Activated naive CD8-positive, alpha-beta T cell treated with anti-CD3 and anti-CD28 coated beads, Interleukin-2, amount 50 U/mL, for 16 hours (primary cell): Measurements from ENCODE around the gene MAP4.
"Not testable (repeated sequence)": the region's sequence is repeated elsewhere in the genome, so short reads cannot be mapped to it uniquely, and the experiment has no call there.

Experiments
- DNase-seq: peaks from one replicate; pipeline ENCODE4 v3.0.0-alpha.2; 2020; ENCODE audit warnings: low read depth, low spot score

MAP4 gene

GRCh38 chr3:48015431-48016180, 610 bp downstream of the MAP4 start:
- DNase-seq, result no peak

GRCh38 chr3:48014358-48014757, 1.9 kb downstream of the MAP4 start:
- DNase-seq, result no peak

DNA sequence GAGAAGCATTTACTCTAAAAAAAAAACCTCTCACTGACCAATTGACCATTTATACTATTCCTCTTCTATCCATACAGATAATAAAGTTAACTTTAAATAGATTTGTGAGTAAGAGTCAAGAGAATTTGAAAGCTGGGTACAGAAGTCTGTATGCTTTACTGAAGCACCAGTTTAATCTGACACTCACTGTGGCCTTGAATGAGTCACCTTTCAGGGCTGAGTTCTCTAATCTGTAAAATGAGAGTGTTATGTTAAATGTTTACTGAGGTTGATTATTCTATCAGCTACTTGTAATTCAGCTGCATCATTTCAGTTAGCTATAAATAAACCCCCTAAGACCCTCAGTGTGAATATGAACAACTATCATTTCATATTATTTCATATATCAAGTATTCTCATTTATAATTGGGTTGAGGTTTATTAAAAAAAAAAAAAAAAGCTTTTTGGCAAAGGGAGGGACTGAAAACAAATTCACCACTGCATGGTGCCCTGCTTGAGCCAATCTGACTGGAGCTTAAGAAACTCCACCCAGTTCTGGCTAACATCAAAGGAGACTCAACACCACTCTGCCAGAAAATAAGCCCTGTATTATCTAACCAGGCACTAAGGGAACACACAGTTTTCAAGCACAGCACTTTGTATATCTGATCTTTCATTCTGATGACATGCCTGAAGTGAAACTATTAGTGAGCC, 2.8 kb downstream of the MAP4 start:
- no peak for DNase-seq

DNA sequence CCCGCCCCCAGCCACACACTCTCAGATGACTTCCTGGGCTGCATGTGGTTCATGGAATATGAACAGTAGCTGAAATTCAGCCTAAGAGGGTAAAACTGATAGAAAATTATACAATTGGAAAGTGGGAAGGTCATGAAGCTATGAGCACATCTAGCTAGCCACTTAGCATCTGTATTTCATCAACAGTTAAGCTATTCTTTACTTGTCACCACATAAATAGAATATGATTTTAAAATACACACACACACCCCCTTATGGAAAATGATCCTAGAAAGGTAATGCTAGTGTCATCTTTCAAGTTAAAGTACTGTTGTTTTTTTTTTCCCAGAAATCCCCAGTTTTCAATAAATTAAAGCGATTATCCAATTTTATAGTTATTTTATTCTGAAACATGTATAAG, 3.6 kb downstream of the MAP4 start:
- no peak for DNase-seq

GRCh38 chr3:48008066-48008465, 8.2 kb downstream of the MAP4 start:
- DNase-seq, result not testable (repeated sequence)

DNA sequence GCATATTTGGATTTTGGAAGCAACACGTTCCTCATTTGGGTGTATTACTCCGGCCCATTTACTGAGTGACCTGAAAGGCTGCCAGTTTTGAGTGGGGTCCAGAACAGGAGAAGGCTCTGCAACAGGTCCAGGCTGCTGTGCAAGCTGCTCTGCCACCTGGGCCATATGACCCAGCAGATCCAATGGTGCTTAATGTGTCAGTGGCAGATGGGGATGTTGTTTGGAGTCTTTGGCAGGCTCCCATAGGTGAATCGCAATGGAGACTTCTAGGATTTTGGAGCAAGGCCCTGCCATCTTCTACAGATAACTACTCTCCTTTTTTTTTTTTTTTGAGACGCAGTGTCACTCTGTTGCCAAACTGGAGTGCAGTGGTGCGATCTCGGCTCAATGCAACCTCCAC, 8.9 kb downstream of the MAP4 start:
- DNase-seq, result not testable (repeated sequence)

DNA sequence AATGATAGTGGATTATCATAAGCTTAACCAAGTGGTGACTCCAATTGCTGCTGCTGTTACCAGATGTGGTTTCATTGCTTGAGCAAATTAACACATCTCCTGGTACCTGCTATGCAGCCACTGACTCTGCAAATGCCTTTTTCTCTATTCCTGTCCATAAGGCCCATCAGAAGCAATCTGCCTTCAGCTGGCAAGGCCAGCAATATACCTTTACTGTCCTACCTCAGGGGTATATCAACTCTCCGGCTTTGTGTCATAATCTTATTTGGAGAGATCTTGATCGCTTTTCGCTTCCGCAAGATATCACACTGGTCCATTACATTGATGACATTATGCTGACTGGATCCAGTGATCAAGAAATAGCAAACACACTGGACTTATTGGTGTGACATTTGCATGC, 9.4 kb downstream of the MAP4 start:
- not testable (repeated sequence) for DNase-seq

GRCh38 chr3:48004694-48005093, 11.5 kb downstream of the MAP4 start:
- no peak for DNase-seq

- DNase-seq, result no peak
Measured at GRCh38 chr3:48002787-48003186, 13.4 kb downstream of the MAP4 start.

- no peak for DNase-seq
Measured at GRCh38 chr3:48001991-48002390, 14.2 kb downstream of the MAP4 start.

DNA sequence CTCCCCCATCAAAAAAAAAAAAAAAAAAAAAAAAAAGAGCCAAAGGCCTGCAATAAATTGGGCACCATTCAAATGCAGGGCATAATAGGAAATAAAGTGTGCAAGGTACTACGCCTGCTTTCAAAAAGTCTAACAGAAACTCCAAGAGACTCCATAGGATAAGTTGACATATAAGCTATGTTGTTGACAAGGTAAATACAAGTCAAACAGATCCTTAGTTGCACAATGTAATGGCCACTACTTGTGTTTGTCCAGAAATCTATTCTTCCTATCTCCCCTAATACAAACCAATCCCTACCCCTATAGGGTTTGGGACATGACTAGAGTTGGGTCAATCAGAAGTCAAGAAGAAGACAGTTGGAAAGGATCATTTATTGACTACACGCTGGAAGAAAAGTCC, 16.0 kb downstream of the MAP4 start:
- no peak for DNase-seq

GRCh38 chr3:47996440-47996839, 19.8 kb downstream of the MAP4 start:
- no peak for DNase-seq

DNA sequence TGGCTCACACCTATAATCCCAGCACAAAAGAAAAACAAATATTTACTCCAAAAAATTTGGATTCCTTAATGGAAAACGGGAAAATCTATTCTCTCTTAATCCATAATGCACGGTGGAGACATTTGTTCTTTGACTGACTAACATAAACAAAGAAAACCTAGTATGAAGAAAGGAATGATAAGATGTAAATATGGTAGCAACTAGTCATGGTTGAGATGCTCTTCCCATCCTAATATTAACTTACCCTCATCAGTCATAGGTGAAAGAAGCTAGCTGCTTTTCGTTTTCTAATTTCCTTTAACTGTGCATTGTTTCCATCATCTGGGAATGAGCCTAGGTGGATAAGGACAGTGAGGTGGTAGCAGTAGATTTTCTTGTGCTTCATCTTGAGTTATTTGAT, 22.0 kb downstream of the MAP4 start:
- DNase-seq, result no peak

DNA sequence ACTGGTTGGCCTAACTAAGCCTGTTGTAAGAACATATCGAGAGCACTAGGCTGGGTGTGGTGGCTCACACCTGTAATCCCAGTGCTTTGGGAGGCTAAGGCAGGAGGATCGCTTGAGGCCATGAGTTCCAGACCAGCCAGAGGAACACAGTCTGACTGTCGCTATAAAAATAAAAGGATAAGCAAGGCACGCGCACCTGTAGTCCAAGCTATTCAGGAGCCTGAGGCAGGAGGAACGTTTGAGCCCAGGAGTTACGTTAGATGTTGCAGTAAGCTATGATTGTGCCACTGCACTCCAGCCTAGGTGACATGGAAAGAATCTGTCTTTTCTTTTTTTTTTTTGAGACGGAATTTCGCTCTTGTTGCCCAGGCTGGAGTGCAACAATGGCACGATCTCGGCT, 24.9 kb downstream of the MAP4 start:
- no peak for DNase-seq

DNA sequence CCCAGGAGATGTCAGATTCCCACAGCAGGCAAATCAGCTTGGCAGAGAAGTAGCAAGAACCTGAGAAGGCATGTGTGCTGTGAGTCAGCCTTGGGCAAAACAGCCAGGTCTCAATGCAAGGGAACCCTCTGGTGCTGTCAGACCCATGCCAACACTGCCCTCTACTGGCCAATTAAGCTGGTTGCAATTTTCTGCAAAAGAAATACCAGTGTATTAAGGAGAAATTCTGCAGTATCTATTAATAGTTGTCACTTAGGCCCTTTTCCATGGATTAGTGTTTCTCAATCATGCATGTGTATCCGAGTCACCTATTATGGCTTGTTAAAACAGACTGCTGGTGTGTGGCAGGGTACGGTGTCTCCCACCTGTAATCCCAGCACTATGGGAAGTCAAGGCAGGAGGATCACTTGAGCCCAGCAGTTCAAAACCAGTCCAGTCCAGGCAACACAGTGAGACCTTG, 26.2 kb downstream of the MAP4 start:
- DNase-seq, result peak; percentile 38

DNA sequence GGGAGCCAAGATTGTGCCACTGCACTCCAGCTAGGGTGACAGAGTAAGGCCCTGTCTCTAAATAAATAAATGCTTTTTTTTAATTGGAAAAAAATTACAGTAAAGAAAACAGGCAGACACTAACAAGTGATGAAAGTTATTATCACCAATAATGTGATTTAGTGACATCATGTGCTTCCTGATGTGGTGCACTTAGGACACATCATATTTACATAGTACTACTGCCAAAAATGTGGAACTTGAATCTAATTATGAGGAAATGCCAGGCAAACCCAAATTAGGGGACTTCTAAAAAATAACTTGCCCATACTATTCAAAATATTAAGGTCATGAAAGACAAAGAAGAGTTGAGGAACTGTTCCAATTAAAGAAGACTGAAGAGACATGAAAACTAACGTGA, 30.8 kb downstream of the MAP4 start:
- no peak for DNase-seq

- DNase-seq, result no peak
Measured at GRCh38 chr3:47984075-47984728, 32.0 kb downstream of the MAP4 start.

DNA sequence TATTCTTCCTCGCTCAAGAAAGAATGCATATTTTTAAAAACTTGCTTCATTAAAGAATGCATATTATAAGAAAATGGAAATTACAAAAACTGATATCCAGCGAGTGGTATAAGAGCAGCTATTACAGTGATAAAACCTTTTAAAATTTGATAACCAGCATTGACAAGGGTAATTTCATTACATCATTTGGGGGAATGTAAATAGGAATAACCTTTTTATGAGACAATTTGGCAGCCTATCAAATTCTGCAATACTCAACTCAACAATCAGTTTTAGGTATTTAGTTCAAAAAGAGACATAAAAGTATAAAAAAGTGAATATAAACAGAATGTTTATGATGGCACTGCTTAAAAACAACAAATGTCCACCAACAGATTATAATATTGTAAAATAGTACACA, 35.4 kb downstream of the MAP4 start:
- no peak for DNase-seq

DNA sequence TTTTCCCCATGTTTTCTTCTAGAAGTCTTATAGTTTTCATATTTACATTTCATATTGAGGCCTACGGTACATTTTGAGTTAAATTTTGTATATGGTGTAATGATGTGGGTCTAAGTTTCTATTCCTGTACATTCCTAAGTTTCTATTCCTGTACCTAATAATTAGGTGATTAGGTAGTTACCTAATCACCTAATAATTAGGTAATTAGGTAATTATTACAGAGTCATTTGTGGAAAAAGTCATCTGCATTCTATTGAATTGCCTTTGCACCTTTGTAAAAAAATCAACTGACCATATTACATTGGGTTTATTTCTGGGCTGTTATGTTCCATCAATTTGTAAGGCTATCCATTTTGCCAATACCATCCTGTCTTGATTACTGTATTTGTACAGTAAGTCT, 37.1 kb downstream of the MAP4 start:
- no peak for DNase-seq

DNA sequence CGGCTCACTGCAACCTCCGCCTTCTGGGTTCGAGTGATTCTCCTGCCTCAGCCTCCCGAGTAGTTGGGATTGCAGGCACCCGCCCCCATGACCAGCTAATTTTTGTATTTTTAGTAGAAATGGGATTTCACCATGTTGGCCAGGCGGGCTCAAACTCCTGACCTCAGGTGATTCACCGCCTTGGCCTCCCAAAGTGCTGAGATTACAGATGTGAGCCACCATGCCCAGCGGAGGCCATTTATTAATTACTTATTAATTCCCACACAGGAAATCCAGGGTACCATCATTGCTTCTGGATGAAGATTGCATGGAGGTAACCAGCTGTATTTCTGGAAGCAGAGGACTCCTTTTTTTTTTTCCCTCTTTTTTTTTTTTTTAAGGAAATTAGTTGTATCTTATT, 37.8 kb downstream of the MAP4 start:
- no peak for DNase-seq

- DNase-seq, result no peak
Measured at GRCh38 chr3:47976135-47976732, 40.0 kb downstream of the MAP4 start.

GRCh38 chr3:47974974-47975470, 41.2 kb downstream of the MAP4 start:
- DNase-seq, result no peak
